ENCODE results near the gene PDE4A. TPM values are rescaled to one million over a fixed set of nuclear protein-coding genes. Genes with fewer than 3 reads are reported as not detected.
"Not testable (repeated sequence)": the region's sequence is repeated elsewhere in the genome, so short reads cannot be mapped to it uniquely, and the experiment has no call there.

Gene PDE4A
- total RNA-seq, 1 donor from 2014 or later: 0.26 TPM

DNA sequence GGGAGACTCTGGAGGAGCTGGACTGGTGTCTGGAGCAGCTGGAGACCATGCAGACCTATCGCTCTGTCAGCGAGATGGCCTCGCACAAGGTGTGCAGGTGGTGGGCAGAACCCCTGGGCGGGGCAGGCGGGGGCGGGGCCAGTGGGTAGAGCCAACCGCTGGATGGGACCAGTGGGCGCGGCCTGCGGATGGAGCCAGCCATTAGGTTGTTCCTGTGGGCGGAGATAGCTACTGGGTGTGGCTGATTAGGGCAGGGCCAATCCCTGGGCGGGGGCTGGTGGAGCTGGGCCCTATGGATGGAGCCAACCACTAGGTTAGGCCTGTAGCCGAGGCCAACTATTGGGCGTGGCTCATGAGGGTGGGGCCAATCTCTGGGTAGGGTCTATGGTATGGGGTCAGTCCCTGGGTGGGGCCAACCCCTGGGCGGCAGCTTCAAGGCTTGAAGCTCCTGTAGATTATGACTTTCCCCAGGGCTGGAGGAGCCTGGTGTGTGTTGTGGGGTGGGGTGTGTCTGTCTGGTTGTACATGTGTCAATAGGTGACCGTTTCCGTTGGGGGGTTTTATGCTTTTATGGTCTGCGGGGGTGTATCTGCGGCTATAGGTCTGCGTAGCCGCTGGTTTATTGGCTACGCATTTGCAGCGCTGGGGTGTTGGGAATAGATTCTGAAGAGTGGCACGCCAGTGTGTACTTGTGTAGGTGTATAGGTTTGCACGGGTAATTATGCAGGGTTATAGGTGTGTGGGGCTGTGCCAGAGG lies 30.7 kb downstream of the PDE4A start:
- Histone ChIP-seq H3K27me3 (ENCODE audit: control insufficient read depth, insufficient read depth, low read length) (no peaks in the 10 kb centered on the region), H3K36me3 (ENCODE audit: control insufficient read depth, insufficient read depth, low read length) (no peaks in the 10 kb centered on the region), H3K4me3 (ENCODE audit: low read depth, low read length) (no peak overlapping the region)
- no peak for DNase-seq (ENCODE audit: low read depth)
- no peak for FAIRE-seq
- TF ChIP-seq, protein P1, sequence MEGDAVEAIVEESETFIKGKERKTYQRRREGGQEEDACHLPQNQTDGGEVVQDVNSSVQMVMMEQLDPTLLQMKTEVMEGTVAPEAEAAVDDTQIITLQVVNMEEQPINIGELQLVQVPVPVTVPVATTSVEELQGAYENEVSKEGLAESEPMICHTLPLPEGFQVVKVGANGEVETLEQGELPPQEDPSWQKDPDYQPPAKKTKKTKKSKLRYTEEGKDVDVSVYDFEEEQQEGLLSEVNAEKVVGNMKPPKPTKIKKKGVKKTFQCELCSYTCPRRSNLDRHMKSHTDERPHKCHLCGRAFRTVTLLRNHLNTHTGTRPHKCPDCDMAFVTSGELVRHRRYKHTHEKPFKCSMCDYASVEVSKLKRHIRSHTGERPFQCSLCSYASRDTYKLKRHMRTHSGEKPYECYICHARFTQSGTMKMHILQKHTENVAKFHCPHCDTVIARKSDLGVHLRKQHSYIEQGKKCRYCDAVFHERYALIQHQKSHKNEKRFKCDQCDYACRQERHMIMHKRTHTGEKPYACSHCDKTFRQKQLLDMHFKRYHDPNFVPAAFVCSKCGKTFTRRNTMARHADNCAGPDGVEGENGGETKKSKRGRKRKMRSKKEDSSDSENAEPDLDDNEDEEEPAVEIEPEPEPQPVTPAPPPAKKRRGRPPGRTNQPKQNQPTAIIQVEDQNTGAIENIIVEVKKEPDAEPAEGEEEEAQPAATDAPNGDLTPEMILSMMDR (IDR thresholded peaks at IDR 0.05; ENCODE audit: insufficient read depth, low read length, severe bottlenecking): no peak

DNA sequence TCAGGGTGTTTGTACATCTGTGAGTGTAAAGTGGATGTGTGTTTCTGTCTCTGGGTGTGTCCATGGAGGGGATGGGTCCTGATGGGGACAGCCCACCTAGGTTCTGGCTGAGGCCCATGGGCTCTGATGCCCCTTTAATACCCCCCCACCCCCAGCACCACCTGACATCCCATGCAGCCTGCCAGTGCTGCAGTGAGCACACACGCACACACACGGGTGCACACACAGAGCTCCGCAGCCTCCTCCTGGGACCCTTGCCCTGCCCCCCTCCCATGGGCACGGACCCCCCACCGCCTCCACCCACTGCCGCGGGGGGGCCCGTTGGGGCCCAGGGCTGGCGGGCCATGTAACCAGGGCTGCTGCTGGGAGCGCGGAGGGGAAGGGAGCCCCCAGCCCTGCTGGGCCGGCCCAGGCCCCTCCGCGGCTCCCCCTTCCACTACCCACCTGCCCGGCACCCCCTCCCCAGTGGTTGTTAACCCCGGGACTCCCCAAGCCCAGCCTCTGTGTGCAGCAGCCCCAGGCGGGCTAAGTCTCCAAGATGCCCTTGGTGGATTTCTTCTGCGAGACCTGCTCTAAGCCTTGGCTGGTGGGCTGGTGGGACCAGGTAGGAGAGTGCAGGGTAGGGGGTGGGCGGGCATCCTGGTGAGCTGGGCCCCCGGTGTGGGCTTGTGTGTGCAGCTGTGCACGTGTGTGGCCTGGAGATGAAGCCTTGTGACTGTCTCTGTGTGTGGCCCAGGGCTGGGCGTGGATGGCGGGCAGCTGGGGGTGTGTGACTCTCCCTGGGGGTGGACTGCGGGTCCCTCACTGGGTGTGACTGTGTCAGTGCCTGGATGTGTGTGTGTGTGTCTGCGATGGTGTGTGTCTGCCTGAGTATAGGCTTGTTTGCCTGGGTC lies 32.6 kb downstream of the PDE4A start:
- no peak for DNase-seq (ENCODE audit: low read depth)

DNA sequence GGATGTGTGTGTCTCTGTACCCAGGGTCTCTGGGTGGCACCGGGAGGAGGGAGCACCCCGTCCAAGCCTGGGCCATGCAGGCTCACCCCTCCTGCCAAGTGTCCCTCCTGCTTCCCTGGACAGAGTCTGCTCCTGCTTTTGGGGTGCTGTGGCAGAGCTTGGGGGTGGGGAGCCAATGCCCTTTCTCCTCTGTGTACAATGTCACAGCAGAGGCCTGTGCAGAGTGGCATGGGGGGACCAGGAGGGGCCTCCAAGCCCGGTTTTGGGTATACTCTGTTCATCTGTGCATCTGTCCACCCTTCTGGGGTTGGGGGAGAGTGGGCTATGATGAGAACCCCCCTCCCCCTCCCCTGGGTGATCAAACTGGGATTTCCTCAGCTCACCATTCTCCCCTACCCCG lies 33.5 kb downstream of the PDE4A start:
- TF ChIP-seq, protein P1 (IDR thresholded peaks at IDR 0.05; ENCODE audit: insufficient read depth, low read length, severe bottlenecking): no peak
- no peak overlapping the region for H3K4me3 ChIP-seq (ENCODE audit: low read depth, low read length)
- H3K36me3 ChIP-seq (ENCODE audit: control insufficient read depth, insufficient read depth, low read length): no peaks in the 10 kb centered on the region
- H3K27me3 ChIP-seq (ENCODE audit: control insufficient read depth, insufficient read depth, low read length): no peaks in the 10 kb centered on the region
- DNase-seq (ENCODE audit: low read depth): no peak
- no peak for FAIRE-seq

More for the DNA sequence above, 32.6 kb downstream of the PDE4A start:
- H3K4me3 ChIP-seq (ENCODE audit: low read depth, low read length): no peak overlapping the region
- TF ChIP-seq, protein P1 (IDR thresholded peaks at IDR 0.05; ENCODE audit: insufficient read depth, low read length, severe bottlenecking): no peak
- FAIRE-seq: no peak
- no peaks in the 10 kb centered on the region for H3K36me3 ChIP-seq (ENCODE audit: control insufficient read depth, insufficient read depth, low read length)
- no peaks in the 10 kb centered on the region for H3K27me3 ChIP-seq (ENCODE audit: control insufficient read depth, insufficient read depth, low read length)

DNA sequence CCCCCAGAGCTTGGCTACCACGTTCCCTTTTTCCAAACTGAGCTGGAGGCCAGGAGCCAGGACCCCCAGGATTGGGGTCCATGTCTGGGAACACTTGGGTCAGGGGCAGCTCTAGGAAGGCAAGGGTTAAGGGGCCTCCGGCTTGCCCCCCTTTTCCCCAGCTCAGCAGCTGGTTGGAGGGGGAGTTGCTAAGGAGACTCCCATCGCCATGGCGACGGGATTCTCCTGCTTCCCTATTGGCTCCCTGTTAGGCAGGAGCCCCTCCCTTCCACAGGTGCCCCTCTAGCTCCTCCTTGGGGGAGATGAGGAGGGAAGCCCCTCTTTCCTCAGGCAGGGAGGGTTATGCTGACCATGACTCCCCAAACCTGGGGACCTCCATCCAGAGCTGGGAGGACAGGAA lies 33.9 kb downstream of the PDE4A start:
- TF ChIP-seq, protein P1 (IDR thresholded peaks at IDR 0.05; ENCODE audit: insufficient read depth, low read length, severe bottlenecking): no peak
- DNase-seq (ENCODE audit: low read depth): no peak

DNA sequence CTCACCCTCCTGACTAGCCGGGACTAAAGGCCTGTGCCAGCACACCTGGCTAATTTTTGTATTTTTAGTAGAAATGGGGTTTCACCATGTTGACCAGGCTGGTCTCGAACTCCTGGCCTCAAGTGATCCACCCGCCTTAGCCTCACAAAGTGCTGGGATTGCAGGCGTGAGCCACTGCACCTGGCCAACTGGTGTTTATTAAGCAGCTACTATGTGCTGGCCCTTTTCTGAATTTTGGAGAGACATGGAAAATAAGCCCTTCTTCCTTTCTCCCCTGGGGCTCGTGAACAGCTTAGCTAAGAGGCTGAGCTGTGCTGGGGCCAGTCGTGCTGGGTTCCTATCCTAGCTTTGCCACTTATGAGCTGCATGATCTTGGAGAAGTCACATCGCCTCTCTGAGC lies 38.4 kb downstream of the PDE4A start:
- not testable (repeated sequence) for H3K4me3 ChIP-seq (ENCODE audit: low read depth, low read length); FAIRE-seq; H3K36me3 ChIP-seq (ENCODE audit: control insufficient read depth, insufficient read depth, low read length); H3K27me3 ChIP-seq (ENCODE audit: control insufficient read depth, insufficient read depth, low read length); DNase-seq (ENCODE audit: low read depth)

More for the DNA sequence above, 33.9 kb downstream of the PDE4A start:
- no peak overlapping the region for H3K4me3 ChIP-seq (ENCODE audit: low read depth, low read length)
- FAIRE-seq: no peak
- no peaks in the 10 kb centered on the region for H3K27me3 ChIP-seq (ENCODE audit: control insufficient read depth, insufficient read depth, low read length)
- no peaks in the 10 kb centered on the region for H3K36me3 ChIP-seq (ENCODE audit: control insufficient read depth, insufficient read depth, low read length)

DNA sequence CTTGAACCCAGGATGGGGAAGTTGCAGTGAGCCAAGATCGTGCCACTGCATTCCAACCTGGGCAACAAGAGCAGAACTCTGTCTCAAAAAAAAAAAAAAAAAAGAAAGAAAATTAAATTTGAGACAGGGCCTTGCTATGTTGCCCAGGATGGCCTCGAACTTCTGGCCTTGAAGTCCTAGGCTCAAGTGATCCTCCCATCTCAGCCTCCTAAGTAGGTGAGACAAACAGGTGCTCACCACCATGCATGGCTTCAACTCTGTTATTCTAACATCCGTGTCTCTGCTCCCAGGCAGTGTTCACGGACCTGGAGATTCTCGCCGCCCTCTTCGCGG lies 40.3 kb downstream of the PDE4A start:
- H3K27me3 ChIP-seq (ENCODE audit: control insufficient read depth, insufficient read depth, low read length): no peaks in the 10 kb centered on the region
- TF ChIP-seq, protein P1 (IDR thresholded peaks at IDR 0.05; ENCODE audit: insufficient read depth, low read length, severe bottlenecking): no peak
- no peaks in the 10 kb centered on the region for H3K36me3 ChIP-seq (ENCODE audit: control insufficient read depth, insufficient read depth, low read length)
- no peak for FAIRE-seq
- no peak for DNase-seq (ENCODE audit: low read depth)
- H3K4me3 ChIP-seq (ENCODE audit: low read depth, low read length): no peak overlapping the region

Data from bronchial epithelial cell (primary cell).